ENCODE data around the gene ODAD4. TPM values are rescaled to one million over a fixed set of nuclear protein-coding genes. Genes with fewer than 3 reads are reported as not detected.

ODAD4 gene
- total RNA-seq, 2 experiments from 2014 or later: 0.81 to 1.4 TPM

DNA sequence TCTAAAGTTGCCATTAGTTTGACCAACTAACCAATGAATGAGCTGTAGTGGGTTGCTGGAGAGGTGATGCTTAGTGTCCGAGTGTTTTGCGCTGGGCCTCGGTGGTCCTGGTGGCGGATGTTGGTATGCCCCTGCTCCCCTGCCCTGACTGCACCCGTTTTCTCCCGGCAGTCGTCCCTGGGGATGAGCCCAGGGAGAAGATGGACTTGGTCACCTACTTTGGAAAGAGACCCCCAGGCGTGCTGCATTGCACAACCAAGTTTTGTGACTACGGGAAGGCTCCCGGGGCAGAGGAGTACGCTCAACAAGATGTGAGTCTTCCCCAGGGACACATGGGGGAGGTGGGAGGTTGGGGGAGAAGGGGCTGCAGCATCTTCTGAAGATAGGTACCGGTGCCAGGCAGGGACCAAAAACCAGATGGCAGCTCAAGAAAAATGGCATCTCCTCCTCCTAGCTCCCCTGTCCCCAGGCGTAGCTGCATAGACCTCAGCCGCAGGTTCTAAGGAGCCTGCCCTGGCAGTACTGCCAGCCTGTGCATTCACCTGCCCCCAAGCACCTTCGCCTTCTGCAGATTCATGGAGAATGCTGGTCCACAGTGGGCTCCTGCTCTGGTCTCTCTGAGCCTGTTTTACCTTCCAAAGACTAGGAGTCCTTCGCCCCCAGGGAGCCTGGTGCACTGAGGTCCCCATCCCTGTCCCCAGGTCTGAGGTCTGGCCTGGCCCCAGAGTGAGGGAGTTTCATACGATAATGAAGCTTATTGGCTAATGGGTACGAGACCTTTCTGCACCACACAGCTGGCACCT lies 41.5 kb downstream of the ODAD4 start:
- Mint-ChIP-seq H3K9me3 (no peaks in the 10 kb centered on the region), H3K27me3 (no peaks in the 10 kb centered on the region), H3K4me3 (no peak overlapping the region), H3K4me1 (ENCODE audit: low read depth) (peaks cover 29% of the 10 kb centered on the region), H3K27ac (peak overlapping the region; percentile 0), H3K36me3 (ENCODE audit: low read depth) (peaks cover 29% of the 10 kb centered on the region)
- no peak for ATAC-seq
- DNase-seq: no peak
- TF ChIP-seq CTCF (IDR thresholded peaks at IDR 0.05): no peak
- intact Hi-C loops (cut with micrococcal nuclease): no loop called here
- ChIA-PET POLR2A (interaction anchor here (1.3 kb wide), 1 partner anchor 13 kb away, joined by 3 read pairs; no protein-coding TSS in a partner anchor), CTCF (interaction anchor here (1.4 kb wide), 1 partner anchor 8 kb away, joined by 4 read pairs; no protein-coding TSS in a partner anchor)

DNA sequence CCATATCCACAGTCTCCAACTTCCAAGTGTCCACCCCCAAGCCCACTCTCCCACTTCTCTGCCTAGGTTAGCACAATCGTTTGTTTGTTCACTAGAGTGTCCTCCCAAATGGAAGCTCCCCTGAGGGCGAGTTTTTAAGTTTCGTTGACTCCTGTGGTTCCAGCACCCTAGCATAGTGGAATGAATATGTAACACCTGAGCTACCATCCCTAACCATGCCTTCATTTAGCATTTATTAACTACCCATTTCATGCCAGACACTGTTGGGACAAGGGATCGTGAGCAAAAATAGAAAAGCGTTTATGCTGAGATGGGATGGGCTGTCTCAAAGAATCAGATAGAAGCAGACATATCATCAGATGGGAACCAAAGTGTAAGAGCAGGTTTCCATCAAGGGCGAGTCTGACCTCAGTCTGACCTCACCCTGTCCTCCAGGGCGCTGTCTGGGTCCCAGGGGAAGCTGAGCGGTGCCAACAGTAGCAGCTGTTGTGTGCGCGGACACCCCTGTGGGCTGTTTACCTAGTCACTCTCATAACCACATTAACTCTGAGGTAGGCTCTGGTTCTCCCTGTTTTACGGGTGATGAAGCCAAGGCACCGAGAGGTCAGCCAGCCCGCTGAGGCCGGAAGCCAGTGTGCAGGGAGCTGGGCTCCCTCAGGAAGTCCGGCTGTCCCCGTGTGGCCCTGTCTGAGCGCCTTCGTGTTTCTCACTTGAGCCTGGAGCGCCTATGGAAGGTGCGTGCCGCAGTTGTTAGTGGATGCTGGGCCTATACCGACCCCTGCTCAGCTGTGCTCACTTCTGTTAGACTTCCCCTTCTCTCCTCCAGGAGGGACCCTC lies 42.4 kb downstream of the ODAD4 start:
- TF ChIP-seq CTCF (IDR thresholded peaks at IDR 0.05): no peak

GRCh38 chr17:41973408-41973811 lies 43.0 kb downstream of the ODAD4 start:
- peaks cover 29% of the 10 kb centered on the region for H3K36me3 Mint-ChIP-seq (ENCODE audit: low read depth)
- intact Hi-C loops (cut with micrococcal nuclease): no loop called here
- CTCF ChIA-PET: no interaction called here
- H3K27ac Mint-ChIP-seq: peak overlapping the region; percentile 25
- TF ChIP-seq CTCF (IDR thresholded peaks at IDR 0.05): no peak
- POLR2A ChIA-PET: interaction anchor here (1.4 kb wide), 1 partner anchor 43 kb away, joined by 5 read pairs; no protein-coding TSS in a partner anchor
- peaks cover 17% of the 10 kb centered on the region for H3K4me1 Mint-ChIP-seq (ENCODE audit: low read depth)
- no peak overlapping the region for H3K4me3 Mint-ChIP-seq
- DNase-seq (no peak), ATAC-seq (no peak)
- no peaks in the 10 kb centered on the region for H3K9me3 Mint-ChIP-seq
- H3K27me3 Mint-ChIP-seq: no peaks in the 10 kb centered on the region

More for the DNA sequence above, 42.4 kb downstream of the ODAD4 start:
- DNase-seq (no peak), ATAC-seq (no peak)
- intact Hi-C loops (cut with micrococcal nuclease): no loop called here
- Mint-ChIP-seq H3K27ac (peak overlapping the region; percentile 0), H3K27me3 (no peaks in the 10 kb centered on the region), H3K4me3 (no peak overlapping the region), H3K36me3 (ENCODE audit: low read depth) (peaks cover 31% of the 10 kb centered on the region), H3K4me1 (ENCODE audit: low read depth) (peaks cover 23% of the 10 kb centered on the region), H3K9me3 (no peaks in the 10 kb centered on the region)
- ChIA-PET CTCF (interaction anchor here (1.4 kb wide), 1 partner anchor 9 kb away, joined by 4 read pairs; no protein-coding TSS in a partner anchor), POLR2A (interaction anchor here (1.3 to 1.4 kb wide), 2 partner anchors 14 to 43 kb away, joined by 3 to 5 read pairs; no protein-coding TSS in a partner anchor)

- Mint-ChIP-seq H3K27ac (no peak overlapping the region), H3K9me3 (no peaks in the 10 kb centered on the region), H3K4me1 (ENCODE audit: low read depth) (peaks cover 13% of the 10 kb centered on the region), H3K4me3 (no peak overlapping the region), H3K27me3 (no peaks in the 10 kb centered on the region), H3K36me3 (ENCODE audit: low read depth) (peaks cover 32% of the 10 kb centered on the region)
- intact Hi-C loops (cut with micrococcal nuclease): no loop called here
- ATAC-seq (no peak), DNase-seq (no peak)
- TF ChIP-seq CTCF (IDR thresholded peaks at IDR 0.05): no peak
- ChIA-PET POLR2A (interaction anchor here (0.6 to 1.4 kb wide), 3 partner anchors 34 to 435 kb away, joined by 3 to 5 read pairs (median 3); no protein-coding TSS in a partner anchor), CTCF (interaction anchor here (1.0 to 1.7 kb wide), 2 partner anchors 11 to 51 kb away, joined by 4 to 5 read pairs; no protein-coding TSS in a partner anchor)
Measured at GRCh38 chr17:41974031-41974430, 43.6 kb downstream of the ODAD4 start.
